IMR-90 (cell line): ENCODE results near the gene TMIGD1. TPM values are rescaled to one million over a fixed set of nuclear protein-coding genes. Genes with fewer than 3 reads are reported as not detected.

Source experiments
- ATAC-seq: fragments of 200-7000 bp; cut with Tn5 transposase; 2 replicates; pipeline ENCODE4 v1.9.1; 2020; ENCODE audit warnings: low read depth, mild to moderate bottlenecking, moderate library complexity
- BruUV-seq: library from RNA; stranded (reverse); fragments of 400-500 nt; replicated peaks from 2 replicates; lab custom pipeline; 2021; lab: Mats Ljungman, UMichigan
- CTCF ChIA-PET: fragments of 300-600 bp; formaldehyde crosslinking; extraction: SDS; loops from one replicate; lab custom pipeline; 2021; ENCODE audit warnings: antibody characterized with exemption; lab: Yijun Ruan, JAX
- POLR2A ChIA-PET: fragments of 300-600 bp; sonication (Branson Sonifier 250); formaldehyde crosslinking; loops from one replicate; lab custom pipeline; 2022; ENCODE audit warnings: antibody characterized with exemption; ENCODE audit not compliant: unreplicated experiment; lab: Charles Lee
- DNase-seq: peaks from one replicate; pipeline ENCODE4 v3.0.0; 2013
- H2AFZ ChIP-seq: replicated peaks from 2 replicates; pipeline ENCODE3; 2013; ENCODE audit warnings: low read length, mild to moderate bottlenecking; ENCODE audit not compliant: poor library complexity
- H2AK5ac ChIP-seq: 2 replicates; pipeline ENCODE4 v1.6.1; 2013; ENCODE audit warnings: low read depth, low read length, inconsistent platforms
- H2AK9ac ChIP-seq: replicated peaks from 2 replicates; pipeline ENCODE3; 2013; ENCODE audit warnings: mild to moderate bottlenecking, low read depth, low read length, moderate library complexity; ENCODE audit not compliant: poor library complexity
- H2BK120ac ChIP-seq: 2 replicates; pipeline ENCODE4 v1.6.1; 2013; ENCODE audit warnings: low read depth, low read length, inconsistent platforms
- H2BK15ac ChIP-seq: 3 replicates; pipeline ENCODE4 v1.6.1; 2013; ENCODE audit warnings: low read depth, low read length, inconsistent platforms
- H2BK20ac ChIP-seq: 2 replicates; pipeline ENCODE4 v1.6.1; 2013; ENCODE audit warnings: low read depth, mild to moderate bottlenecking, inconsistent platforms, low read length, moderate library complexity
- H2BK5ac ChIP-seq: 2 replicates; pipeline ENCODE4 v1.6.1; 2013; ENCODE audit warnings: mild to moderate bottlenecking, low read depth, low read length, inconsistent platforms; ENCODE audit not compliant: poor library complexity, severe bottlenecking
- H3K14ac ChIP-seq: replicated peaks from 2 replicates; pipeline ENCODE4 v1.6.1; 2013; ENCODE audit warnings: low read depth, low read length, inconsistent platforms
- H3K18ac ChIP-seq: 2 replicates; pipeline ENCODE4 v1.6.1; 2013; ENCODE audit warnings: low read depth, low read length, control low read depth
- H3K23ac ChIP-seq: 2 replicates; pipeline ENCODE4 v1.6.1; 2013; ENCODE audit warnings: low read depth, low read length, inconsistent platforms
- H3K27ac ChIP-seq: 2 replicates; pipeline ENCODE4 v1.5.1; 2013; ENCODE audit warnings: mild to moderate bottlenecking, control low read depth, low read length; ENCODE audit not compliant: insufficient read depth
- H3K27me3 ChIP-seq: 2 replicates; pipeline ENCODE4 v1.6.1; 2013; ENCODE audit warnings: low read length; ENCODE audit not compliant: control insufficient read depth, insufficient read depth
- H3K36me3 ChIP-seq: 2 replicates; pipeline ENCODE4 v1.6.1; 2013; ENCODE audit warnings: low read length, mixed read lengths; ENCODE audit not compliant: control insufficient read depth, insufficient read depth
- H3K4ac ChIP-seq: 2 replicates; pipeline ENCODE4 v1.6.1; 2013; ENCODE audit warnings: low read depth, low read length, inconsistent platforms
- H3K4me1 ChIP-seq: 2 replicates; pipeline ENCODE4 v1.6.1; 2013; ENCODE audit warnings: low read length, mixed read lengths; ENCODE audit not compliant: control insufficient read depth, insufficient read depth
- H3K4me2 ChIP-seq: 2 replicates; pipeline ENCODE4 v1.6.1; 2013; ENCODE audit warnings: low read depth, mild to moderate bottlenecking, control low read depth, low read length, moderate library complexity
- H3K4me3 ChIP-seq: 2 replicates; pipeline ENCODE4 v1.5.1; 2013; ENCODE audit warnings: low read depth, mild to moderate bottlenecking, control low read depth, low read length, moderate library complexity; ENCODE audit not compliant: insufficient read depth
- H3K56ac ChIP-seq: 2 replicates; pipeline ENCODE4 v1.6.1; 2013; ENCODE audit warnings: low read length, inconsistent platforms; ENCODE audit not compliant: insufficient read depth; ENCODE audit errors: extremely low read depth
- H3K79me1 ChIP-seq, 2 experiments: 2 replicates each; pipeline ENCODE4 v1.6.1; 2013; ENCODE audit warnings: low read length in 2 of 2, inconsistent platforms in 1 of 2, low read depth in 1 of 2
- H3K9ac ChIP-seq: 2 replicates; pipeline ENCODE4 v1.6.1; 2013; ENCODE audit warnings: low read depth, low read length, control low read depth
- H3K9me1 ChIP-seq: 2 replicates; pipeline ENCODE4 v1.6.1; 2013; ENCODE audit warnings: low read length, inconsistent platforms; ENCODE audit not compliant: insufficient read depth
- H3K9me3 ChIP-seq: 2 replicates; pipeline ENCODE4 v1.6.1; 2013; ENCODE audit warnings: low read length; ENCODE audit not compliant: control insufficient read depth, insufficient read depth
- H4K20me1 ChIP-seq: 2 replicates; pipeline ENCODE4 v1.6.1; 2013; ENCODE audit warnings: low read length, inconsistent platforms; ENCODE audit not compliant: insufficient read depth
- H4K5ac ChIP-seq: 2 replicates; pipeline ENCODE4 v1.6.1; 2013; ENCODE audit warnings: mild to moderate bottlenecking, low read depth, low read length, control low read depth
- H4K8ac ChIP-seq, 2 experiments: 2 replicates each; pipeline ENCODE4 v1.6.1; 2013; ENCODE audit warnings: low read depth in 2 of 2, low read length in 2 of 2, control low read depth in 1 of 2, inconsistent platforms in 1 of 2
- H4K91ac ChIP-seq: 2 replicates; pipeline ENCODE4 v1.6.1; 2013; ENCODE audit warnings: low read depth, low read length, inconsistent platforms; ENCODE audit not compliant: insufficient read depth
- BHLHE40 ChIP-seq: fragments of 150-350 bp; IDR thresholded peaks from 2 replicates; pipeline ENCODE4 v1.6.1; 2016; ENCODE audit warnings: mild to moderate bottlenecking, low read depth, low read length
- CEBPB ChIP-seq: IDR thresholded peaks from 2 replicates; pipeline ENCODE4 v1.6.1; 2012; ENCODE audit warnings: low read depth, low read length, improper control_type of control experiment
- CHD1 ChIP-seq: IDR thresholded peaks from 2 replicates; pipeline ENCODE4 v1.6.1; 2012; ENCODE audit warnings: low read depth, low read length, improper control_type of control experiment
- FOS ChIP-seq: fragments of 150-350 bp; IDR thresholded peaks from 2 replicates; pipeline ENCODE4 v1.6.1; 2016; ENCODE audit warnings: low read depth, low read length
- MAFK ChIP-seq: IDR thresholded peaks from 2 replicates; pipeline ENCODE4 v1.6.1; 2012; ENCODE audit warnings: low read depth, low read length, improper control_type of control experiment
- MAZ ChIP-seq: IDR thresholded peaks from 2 replicates; pipeline ENCODE4 v1.6.1; 2012; ENCODE audit warnings: low read depth, mild to moderate bottlenecking, low read length, improper control_type of control experiment, moderate library complexity, borderline replicate concordance
- MXI1 ChIP-seq: IDR thresholded peaks from 2 replicates; pipeline ENCODE4 v1.6.1; 2012; ENCODE audit warnings: low read depth, mild to moderate bottlenecking, low read length, moderate library complexity, borderline replicate concordance
- NFE2L2 ChIP-seq: fragments of 150-350 bp; IDR thresholded peaks from 2 replicates; pipeline ENCODE4 v1.6.1; 2016; ENCODE audit warnings: low read depth, mild to moderate bottlenecking, low read length
- POLR2A ChIP-seq: IDR thresholded peaks from 2 replicates; pipeline ENCODE4 v1.6.1; 2012; ENCODE audit warnings: mild to moderate bottlenecking, low read depth, low read length
- RAD21 ChIP-seq: IDR thresholded peaks from 2 replicates; pipeline ENCODE4 v1.6.1; 2012; ENCODE audit warnings: low read length, improper control_type of control experiment
- RCOR1 ChIP-seq: IDR thresholded peaks from 2 replicates; pipeline ENCODE4 v1.6.1; 2012; ENCODE audit warnings: mild to moderate bottlenecking, low read length, improper control_type of control experiment; ENCODE audit not compliant: insufficient replicate concordance
- RFX5 ChIP-seq: IDR thresholded peaks from 2 replicates; pipeline ENCODE4 v1.8.0; 2012; ENCODE audit warnings: low read depth, mild to moderate bottlenecking, low read length, moderate library complexity
- SMC3 ChIP-seq: fragments of 150-350 bp; IDR thresholded peaks from 2 replicates; pipeline ENCODE4 v1.6.1; 2016; ENCODE audit warnings: low read depth, mild to moderate bottlenecking, antibody characterized with exemption, low read length, moderate library complexity
- WGBS, 2 experiments: methylation state at CpG; one replicate each; pipeline versions ENCODE4 v1.1.5 to v1.1.7; 2013; ENCODE audit warnings: missing lambda C conversion rate in 2 of 2; ENCODE audit not compliant: insufficient read length in 1 of 2; ENCODE audit errors: extremely low coverage in 2 of 2; 5-methylcytosine and 5-hydroxymethylcytosine counted together
- dilution Hi-C: fragments of 300-500 bp; cut with HindIII; formaldehyde crosslinking; loops from one replicate; pipeline ENCODE4 v1.14.3; 2018; ENCODE audit warnings: low sequenced_read_pairs; ENCODE audit not compliant: unreplicated experiment
- in situ Hi-C: fragments of 300-500 bp; cut with MboI; formaldehyde crosslinking; loops from 3 replicates; pipeline ENCODE4 v1.14.3; 2019; ENCODE audit warnings: low sequenced_read_pairs, inconsistent platforms, mixed read lengths
- intact Hi-C: fragments of 100-400 bp; cut with micrococcal nuclease; formaldehyde crosslinking; loops from 2 replicates; pipeline ENCODE4 v1.10.0; 2022
- polyA plus RNA-seq, 3 experiments: library from polyadenylated mRNA; depleted of rRNA; stranded (reverse); fragments of >200 nt; gene quantifications; 2 replicates each; pipeline ENCODE4 v1.2.3, GENCODE V29; 2012; ENCODE audit warnings: low replicate concordance in 1 of 3
- total RNA-seq: library from RNA; depleted of rRNA; stranded (reverse); fragments of >200 nt; gene quantifications from 2 replicates; pipeline ENCODE4 v1.2.3, GENCODE V29; 2012
- TF ChIP-seq, protein P1 (sequence below): fragments of 150-350 bp; IDR thresholded peaks from 2 replicates; pipeline ENCODE4 v1.6.1; 2017; ENCODE audit warnings: mild to moderate bottlenecking, antibody characterized with exemption, low read length, low read depth
- TF ChIP-seq, protein P2 (sequence below): conservative IDR thresholded peaks from 2 replicates; pipeline ENCODE4 v1.5.1; 2012; ENCODE audit warnings: mild to moderate bottlenecking, low read depth, low read length, improper control_type of control experiment
- TF ChIP-seq, protein P3 (sequence below): fragments of 150-350 bp; IDR thresholded peaks from 2 replicates; pipeline ENCODE4 v1.6.1; 2016; ENCODE audit warnings: low read depth, mild to moderate bottlenecking, low read length, moderate library complexity, borderline replicate concordance

TMIGD1 gene
- total and polyA plus RNA-seq, 2 of the 4 experiments (the other 2 are of a cell fraction), result not detected

DNA sequence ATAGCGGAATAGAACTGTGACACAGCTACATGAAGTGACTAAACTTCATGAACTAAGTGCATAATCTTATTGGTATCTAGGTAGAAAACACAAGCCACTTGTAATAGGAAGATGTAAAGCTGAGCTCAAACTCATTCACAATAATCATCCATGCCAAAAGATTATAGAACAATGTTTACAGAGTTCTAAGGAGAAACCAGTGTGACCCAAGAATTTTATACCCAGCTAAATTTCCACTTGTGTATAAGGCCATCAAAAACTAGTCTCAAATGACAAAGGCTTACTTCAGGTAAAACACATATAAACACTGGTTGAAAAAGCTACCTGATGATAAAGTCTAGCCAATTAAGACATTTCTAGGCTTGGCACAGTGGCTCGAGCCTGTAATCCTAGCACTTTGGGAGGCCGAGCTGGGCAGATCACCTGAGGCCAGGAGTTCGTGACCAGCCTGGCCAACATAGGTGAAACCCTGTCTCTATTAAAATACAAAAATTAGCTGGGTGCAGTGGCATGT is 28.0 kb upstream of the TMIGD1 start:
- in situ Hi-C loops, result no loop called here
- no peaks in the 10 kb centered on the region for H3K36me3 ChIP-seq
- CTCF ChIA-PET, result no interaction called here

More for the DNA sequence above, 28.0 kb upstream of the TMIGD1 start:
- no peak overlapping the region for H3K27ac ChIP-seq
- H3K56ac ChIP-seq, result no peak overlapping the region
- no peak for DNase-seq
- no peak for ATAC-seq
- H2BK120ac ChIP-seq, result no peak overlapping the region
- H2AK9ac ChIP-seq, result no peak overlapping the region
- no peaks in the 10 kb centered on the region; the same call in 1 of the 2 replicates for H3K4me1 ChIP-seq
- H3K9me3 ChIP-seq, result peaks cover 3% of the 10 kb centered on the region; the same call in 1 of the 2 replicates
- no peaks in the 10 kb centered on the region for H3K79me1 ChIP-seq
- WGBS, 2 experiments, result no CpG with 5 or more reads among the region's 4 CpGs
- H3K27me3 ChIP-seq, result no peaks in the 10 kb centered on the region
- H3K4ac ChIP-seq, result no peak overlapping the region
- dilution Hi-C loops (no loop called here), intact Hi-C loops (no loop called here)
- H3K9ac ChIP-seq, result no peak overlapping the region
- H2BK5ac ChIP-seq, result no peak overlapping the region
- H3K18ac ChIP-seq, result no peak overlapping the region
- H3K9me1 ChIP-seq, result no peaks in the 10 kb centered on the region; the same call in 1 of the 2 replicates
- no peak overlapping the region for H2AK5ac ChIP-seq
- no TSS peak for BruUV-seq
- H2BK20ac ChIP-seq, result no peak overlapping the region
- H3K23ac ChIP-seq, result no peak overlapping the region
- TF ChIP-seq SMC3, result no peak
- TF ChIP-seq, protein P1, sequence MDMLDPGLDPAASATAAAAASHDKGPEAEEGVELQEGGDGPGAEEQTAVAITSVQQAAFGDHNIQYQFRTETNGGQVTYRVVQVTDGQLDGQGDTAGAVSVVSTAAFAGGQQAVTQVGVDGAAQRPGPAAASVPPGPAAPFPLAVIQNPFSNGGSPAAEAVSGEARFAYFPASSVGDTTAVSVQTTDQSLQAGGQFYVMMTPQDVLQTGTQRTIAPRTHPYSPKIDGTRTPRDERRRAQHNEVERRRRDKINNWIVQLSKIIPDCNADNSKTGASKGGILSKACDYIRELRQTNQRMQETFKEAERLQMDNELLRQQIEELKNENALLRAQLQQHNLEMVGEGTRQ, result no peak
- TF ChIP-seq, protein P2, sequence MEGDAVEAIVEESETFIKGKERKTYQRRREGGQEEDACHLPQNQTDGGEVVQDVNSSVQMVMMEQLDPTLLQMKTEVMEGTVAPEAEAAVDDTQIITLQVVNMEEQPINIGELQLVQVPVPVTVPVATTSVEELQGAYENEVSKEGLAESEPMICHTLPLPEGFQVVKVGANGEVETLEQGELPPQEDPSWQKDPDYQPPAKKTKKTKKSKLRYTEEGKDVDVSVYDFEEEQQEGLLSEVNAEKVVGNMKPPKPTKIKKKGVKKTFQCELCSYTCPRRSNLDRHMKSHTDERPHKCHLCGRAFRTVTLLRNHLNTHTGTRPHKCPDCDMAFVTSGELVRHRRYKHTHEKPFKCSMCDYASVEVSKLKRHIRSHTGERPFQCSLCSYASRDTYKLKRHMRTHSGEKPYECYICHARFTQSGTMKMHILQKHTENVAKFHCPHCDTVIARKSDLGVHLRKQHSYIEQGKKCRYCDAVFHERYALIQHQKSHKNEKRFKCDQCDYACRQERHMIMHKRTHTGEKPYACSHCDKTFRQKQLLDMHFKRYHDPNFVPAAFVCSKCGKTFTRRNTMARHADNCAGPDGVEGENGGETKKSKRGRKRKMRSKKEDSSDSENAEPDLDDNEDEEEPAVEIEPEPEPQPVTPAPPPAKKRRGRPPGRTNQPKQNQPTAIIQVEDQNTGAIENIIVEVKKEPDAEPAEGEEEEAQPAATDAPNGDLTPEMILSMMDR, result no peak
- no peak for TF ChIP-seq BHLHE40
- TF ChIP-seq MXI1, result no peak
- TF ChIP-seq FOS, result no peak
- TF ChIP-seq MAZ, result no peak
- TF ChIP-seq POLR2A, result no peak
- no peak for TF ChIP-seq CEBPB
- TF ChIP-seq RFX5, result no peak
- TF ChIP-seq NFE2L2, result no peak
- no peak for TF ChIP-seq MAFK
- no peak for TF ChIP-seq CHD1
- no peak for TF ChIP-seq RAD21
- TF ChIP-seq, protein P3, sequence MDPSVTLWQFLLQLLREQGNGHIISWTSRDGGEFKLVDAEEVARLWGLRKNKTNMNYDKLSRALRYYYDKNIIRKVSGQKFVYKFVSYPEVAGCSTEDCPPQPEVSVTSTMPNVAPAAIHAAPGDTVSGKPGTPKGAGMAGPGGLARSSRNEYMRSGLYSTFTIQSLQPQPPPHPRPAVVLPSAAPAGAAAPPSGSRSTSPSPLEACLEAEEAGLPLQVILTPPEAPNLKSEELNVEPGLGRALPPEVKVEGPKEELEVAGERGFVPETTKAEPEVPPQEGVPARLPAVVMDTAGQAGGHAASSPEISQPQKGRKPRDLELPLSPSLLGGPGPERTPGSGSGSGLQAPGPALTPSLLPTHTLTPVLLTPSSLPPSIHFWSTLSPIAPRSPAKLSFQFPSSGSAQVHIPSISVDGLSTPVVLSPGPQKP, result no peak
- TF ChIP-seq RCOR1, result no peak
- H2AFZ ChIP-seq, result no peak overlapping the region
- H3K4me2 ChIP-seq, result no peak overlapping the region
- H3K4me3 ChIP-seq, result no peak overlapping the region
- no peak overlapping the region for H3K14ac ChIP-seq
- no peak overlapping the region for H2BK15ac ChIP-seq
- POLR2A ChIA-PET, result no interaction called here
- H4K20me1 ChIP-seq, result no peaks in the 10 kb centered on the region; the same call in 1 of the 2 replicates
- no peak overlapping the region for H4K8ac ChIP-seq
- no peak overlapping the region for H4K91ac ChIP-seq
- H4K5ac ChIP-seq, result no peak overlapping the region
